ACC112 (cell line): Measurements from ENCODE around the gene PRKCD.

Experiments used
- H2AFZ ChIP-seq: fragments of 200-600 bp; sonication (generic); one replicate; pipeline ENCODE4 v1.6.0; 2017; ENCODE audit warnings: antibody characterized with exemption, low read length; ENCODE audit not compliant: unreplicated experiment
- H3K27ac ChIP-seq: fragments of 200-600 bp; sonication (generic); 2 replicates; pipeline ENCODE4 v1.5.1; 2014; ENCODE audit warnings: low read depth, mild to moderate bottlenecking, antibody characterized with exemption, low read length, moderate library complexity
- H3K27me3 ChIP-seq: fragments of 200-600 bp; sonication (generic); 2 replicates; pipeline ENCODE4 v1.6.1; 2014; ENCODE audit warnings: mild to moderate bottlenecking, antibody characterized with exemption, low read length, moderate library complexity, mixed read lengths; ENCODE audit not compliant: insufficient read depth
- H3K36me3 ChIP-seq: fragments of 200-600 bp; sonication (generic); 2 replicates; pipeline ENCODE4 v1.6.1; 2016; ENCODE audit warnings: mild to moderate bottlenecking, antibody characterized with exemption, low read length, moderate library complexity, mixed read lengths; ENCODE audit not compliant: insufficient read depth
- H3K4me1 ChIP-seq: fragments of 200-600 bp; sonication (generic); one replicate; pipeline ENCODE4 v1.6.1; 2016; ENCODE audit warnings: low read length, mixed read lengths; ENCODE audit not compliant: insufficient read depth, unreplicated experiment, control insufficient read depth
- H3K4me3 ChIP-seq: fragments of 200-600 bp; sonication (generic); 2 replicates; pipeline ENCODE4 v1.5.1; 2014; ENCODE audit warnings: mild to moderate bottlenecking, low read depth, low read length
- H3K79me2 ChIP-seq: fragments of 200-600 bp; sonication (generic); one replicate; pipeline ENCODE4 v1.6.0; 2016; ENCODE audit warnings: low read length; ENCODE audit not compliant: control insufficient read depth, unreplicated experiment, insufficient read depth

PRKCD gene

GRCh38 chr3:53184701-53185100 lies 23.7 kb downstream of the PRKCD start:
- Histone ChIP-seq H3K4me1 (no peaks in the 10 kb centered on the region), H3K27ac (no peak overlapping the region), H3K79me2 (no peaks in the 10 kb centered on the region), H3K27me3 (no peaks in the 10 kb centered on the region), H3K4me3 (no peak overlapping the region), H3K36me3 (no peaks in the 10 kb centered on the region), H2AFZ (no peak overlapping the region)

- Histone ChIP-seq H2AFZ (no peak overlapping the region), H3K36me3 (no peaks in the 10 kb centered on the region), H3K4me1 (no peaks in the 10 kb centered on the region), H3K4me3 (no peak overlapping the region), H3K27ac (no peak overlapping the region), H3K79me2 (no peaks in the 10 kb centered on the region), H3K27me3 (no peaks in the 10 kb centered on the region)
These were observed 24.9 kb downstream of the PRKCD start for GRCh38 chr3:53185761-53186465.

- Histone ChIP-seq H2AFZ (no peak overlapping the region), H3K4me1 (no peaks in the 10 kb centered on the region), H3K36me3 (no peaks in the 10 kb centered on the region), H3K27me3 (no peaks in the 10 kb centered on the region), H3K4me3 (no peak overlapping the region), H3K27ac (no peak overlapping the region), H3K79me2 (no peaks in the 10 kb centered on the region)
These were observed 25.7 kb downstream of the PRKCD start for GRCh38 chr3:53186726-53187125.

GRCh38 chr3:53187430-53187829 lies 26.4 kb downstream of the PRKCD start:
- no peak overlapping the region for H3K27ac ChIP-seq
- no peak overlapping the region for H3K4me3 ChIP-seq
- no peaks in the 10 kb centered on the region for H3K79me2 ChIP-seq
- H3K27me3 ChIP-seq: no peaks in the 10 kb centered on the region
- H3K36me3 ChIP-seq: no peaks in the 10 kb centered on the region
- no peaks in the 10 kb centered on the region for H3K4me1 ChIP-seq
- H2AFZ ChIP-seq: no peak overlapping the region

- no peaks in the 10 kb centered on the region for H3K4me1 ChIP-seq
- no peaks in the 10 kb centered on the region for H3K79me2 ChIP-seq
- no peak overlapping the region for H3K27ac ChIP-seq
- no peak overlapping the region for H3K4me3 ChIP-seq
- no peaks in the 10 kb centered on the region for H3K27me3 ChIP-seq
- H2AFZ ChIP-seq: no peak overlapping the region
- H3K36me3 ChIP-seq: no peaks in the 10 kb centered on the region
These were observed 27.2 kb downstream of the PRKCD start for GRCh38 chr3:53188136-53188685.

- no peak overlapping the region for H2AFZ ChIP-seq
- peaks cover 2% of the 10 kb centered on the region for H3K4me1 ChIP-seq
- H3K4me3 ChIP-seq: no peak overlapping the region
- no peak overlapping the region for H3K27ac ChIP-seq
- no peaks in the 10 kb centered on the region for H3K27me3 ChIP-seq
- H3K79me2 ChIP-seq: no peaks in the 10 kb centered on the region
- H3K36me3 ChIP-seq: no peaks in the 10 kb centered on the region
These were observed 27.7 kb downstream of the PRKCD start for GRCh38 chr3:53188720-53189119.

DNA sequence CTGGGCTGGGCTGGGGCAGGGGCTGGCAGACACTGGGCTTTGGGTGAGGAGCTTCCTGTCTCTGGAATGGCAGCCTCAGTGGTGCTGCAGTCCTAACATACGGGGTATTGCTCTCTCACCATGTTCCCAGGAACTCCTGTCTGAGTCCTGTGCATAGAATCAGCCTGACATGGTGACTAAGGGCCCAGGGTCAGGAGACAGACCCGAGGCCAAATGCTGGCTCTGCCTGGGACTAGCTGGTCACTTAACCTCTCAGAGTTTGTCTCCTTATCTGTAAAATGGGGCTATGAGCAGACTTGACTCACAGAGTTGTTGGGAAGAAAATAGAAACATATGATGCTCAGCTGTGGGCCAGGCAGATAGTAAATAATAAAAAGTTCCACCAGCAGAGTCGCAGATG lies 28.3 kb downstream of the PRKCD start:
- no peaks in the 10 kb centered on the region for H3K27me3 ChIP-seq
- H3K27ac ChIP-seq: no peak overlapping the region
- H3K36me3 ChIP-seq: no peaks in the 10 kb centered on the region
- H3K4me1 ChIP-seq: peaks cover 7% of the 10 kb centered on the region
- H3K4me3 ChIP-seq: no peak overlapping the region
- no peaks in the 10 kb centered on the region for H3K79me2 ChIP-seq
- no peak overlapping the region for H2AFZ ChIP-seq

GRCh38 chr3:53190659-53191058 lies 29.6 kb downstream of the PRKCD start:
- H3K36me3 ChIP-seq: no peaks in the 10 kb centered on the region
- H3K27me3 ChIP-seq: no peaks in the 10 kb centered on the region
- no peaks in the 10 kb centered on the region for H3K79me2 ChIP-seq
- H3K4me1 ChIP-seq: peaks cover 13% of the 10 kb centered on the region
- H3K4me3 ChIP-seq: no peak overlapping the region
- H3K27ac ChIP-seq: no peak overlapping the region
- no peak overlapping the region for H2AFZ ChIP-seq

GRCh38 chr3:53191836-53192480 lies 30.9 kb downstream of the PRKCD start:
- Histone ChIP-seq H3K36me3 (no peaks in the 10 kb centered on the region), H2AFZ (no peak overlapping the region), H3K27ac (no peak overlapping the region), H3K27me3 (no peaks in the 10 kb centered on the region), H3K4me3 (no peak overlapping the region), H3K4me1 (peaks cover 19% of the 10 kb centered on the region), H3K79me2 (no peaks in the 10 kb centered on the region)

DNA sequence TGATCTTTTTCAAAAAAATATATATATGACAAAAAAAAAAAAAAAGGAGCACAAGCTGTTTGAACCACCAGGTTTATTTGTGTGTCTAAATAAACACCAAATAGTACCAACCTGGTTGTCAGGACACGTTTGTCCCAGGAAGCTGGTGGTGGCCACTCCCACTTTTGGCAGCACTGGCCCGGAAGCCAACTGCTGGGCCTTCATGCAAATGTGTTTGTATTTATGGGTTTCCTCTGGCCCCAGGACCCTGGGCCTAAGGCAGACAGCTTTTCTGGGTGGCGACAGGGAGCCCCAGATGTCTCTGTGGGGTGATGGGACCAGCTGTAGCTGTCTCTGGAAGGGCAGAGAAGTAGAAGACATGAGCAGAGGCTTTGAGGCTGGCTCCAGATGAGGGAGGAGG lies 31.6 kb downstream of the PRKCD start:
- Histone ChIP-seq H3K79me2 (no peaks in the 10 kb centered on the region), H3K27ac (no peak overlapping the region), H2AFZ (no peak overlapping the region), H3K36me3 (no peaks in the 10 kb centered on the region), H3K4me1 (peaks cover 19% of the 10 kb centered on the region), H3K4me3 (no peak overlapping the region), H3K27me3 (no peaks in the 10 kb centered on the region)
